Activated T-cell treated with anti-CD3 and anti-CD28 coated beads for 1 hour (primary cell): ENCODE data around the gene KRT82.
"Not testable (repeated sequence)": the region's sequence is repeated elsewhere in the genome, so short reads cannot be mapped to it uniquely, and the experiment has no call there.

Source experiments
- DNase-seq: peaks from one replicate; pipeline ENCODE4 v3.0.0-alpha.2; 2020; ENCODE audit warnings: low read depth

The KRT82 gene

DNA sequence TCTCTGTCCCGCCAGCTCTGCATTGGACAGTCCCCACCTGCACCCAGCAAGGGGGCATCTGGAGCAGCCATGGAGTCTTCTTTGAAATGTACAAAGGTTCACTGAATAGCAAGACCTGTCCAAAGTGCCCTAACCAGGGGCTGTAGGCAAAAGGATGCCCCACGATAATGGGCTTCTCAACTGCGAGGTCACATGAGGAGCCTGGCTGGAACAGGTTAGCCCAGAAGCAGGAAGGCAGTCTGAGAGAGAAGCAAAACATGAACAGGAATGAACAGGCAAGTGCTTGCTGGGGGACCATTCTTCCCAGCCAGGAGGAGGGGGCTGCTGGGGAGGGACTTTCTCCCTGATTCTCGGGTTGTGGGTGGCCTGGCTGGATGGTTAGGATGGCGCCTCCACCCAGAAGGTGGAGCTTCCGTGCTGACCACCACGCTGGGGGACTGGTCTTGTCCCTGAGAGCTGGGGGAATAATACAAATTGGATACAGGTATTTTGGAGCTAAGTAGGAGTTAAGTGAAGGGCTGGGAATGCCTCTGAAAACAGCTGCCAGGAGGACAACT lies 46.0 kb downstream of the KRT82 start:
- no peak for DNase-seq

DNA sequence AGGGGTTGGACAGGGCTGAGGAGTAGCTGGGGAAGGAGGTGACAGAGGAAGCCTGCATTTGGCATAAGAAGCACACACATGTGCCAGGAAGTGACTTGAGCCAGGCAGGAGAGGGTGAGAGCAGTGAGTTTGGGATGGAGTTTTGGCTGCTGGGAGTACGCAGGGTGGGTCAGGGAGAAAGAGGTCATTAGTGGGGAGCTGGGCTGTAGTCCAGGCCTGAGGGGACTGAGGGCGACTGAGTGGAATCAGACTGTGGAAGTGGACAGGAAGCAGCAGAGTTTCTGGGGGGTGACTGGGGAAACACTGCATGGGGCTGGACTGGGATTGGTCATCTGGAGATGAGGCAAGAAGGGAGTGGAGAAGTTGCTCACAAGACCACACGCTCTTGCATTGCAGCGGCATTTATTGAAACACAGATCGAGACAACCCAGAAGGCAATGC lies 46.5 kb downstream of the KRT82 start:
- no peak for DNase-seq

DNA sequence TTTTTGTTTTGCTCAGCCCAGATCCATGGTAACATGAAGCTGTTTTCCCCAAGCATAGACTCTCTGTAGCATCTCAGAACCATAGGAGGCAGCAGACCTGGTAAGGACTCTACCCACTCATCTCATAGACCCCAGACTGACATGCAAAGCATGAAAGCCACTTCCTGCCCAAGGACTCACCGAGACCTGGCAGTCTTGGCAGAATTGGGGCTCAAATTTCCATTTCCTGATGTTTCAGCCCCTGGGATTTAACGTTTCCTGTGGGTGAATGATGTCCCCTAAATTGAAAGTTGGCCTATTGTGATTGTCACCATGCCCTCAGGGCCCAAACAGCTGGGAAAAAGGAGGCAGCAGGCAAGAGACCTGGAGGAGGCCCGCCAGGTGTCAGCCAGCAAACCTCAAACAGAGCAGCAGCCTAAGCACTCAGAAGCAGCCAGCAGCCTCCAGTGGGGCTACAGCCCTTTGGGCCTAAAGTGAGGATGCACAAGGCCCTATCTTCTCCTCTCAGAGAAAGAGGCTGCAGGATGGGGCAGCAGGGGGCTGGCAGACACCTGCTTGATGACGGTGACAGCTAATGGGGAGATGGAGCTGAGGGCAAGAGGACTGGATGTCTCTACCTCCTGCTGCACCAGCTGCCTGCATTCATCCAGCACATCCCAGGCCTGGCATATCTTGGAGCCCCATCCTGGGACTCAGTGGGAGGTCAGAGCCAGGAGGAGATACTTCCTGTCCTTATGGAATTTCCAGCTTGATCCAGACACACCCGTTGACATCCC lies 47.4 kb downstream of the KRT82 start:
- DNase-seq = no peak

DNA sequence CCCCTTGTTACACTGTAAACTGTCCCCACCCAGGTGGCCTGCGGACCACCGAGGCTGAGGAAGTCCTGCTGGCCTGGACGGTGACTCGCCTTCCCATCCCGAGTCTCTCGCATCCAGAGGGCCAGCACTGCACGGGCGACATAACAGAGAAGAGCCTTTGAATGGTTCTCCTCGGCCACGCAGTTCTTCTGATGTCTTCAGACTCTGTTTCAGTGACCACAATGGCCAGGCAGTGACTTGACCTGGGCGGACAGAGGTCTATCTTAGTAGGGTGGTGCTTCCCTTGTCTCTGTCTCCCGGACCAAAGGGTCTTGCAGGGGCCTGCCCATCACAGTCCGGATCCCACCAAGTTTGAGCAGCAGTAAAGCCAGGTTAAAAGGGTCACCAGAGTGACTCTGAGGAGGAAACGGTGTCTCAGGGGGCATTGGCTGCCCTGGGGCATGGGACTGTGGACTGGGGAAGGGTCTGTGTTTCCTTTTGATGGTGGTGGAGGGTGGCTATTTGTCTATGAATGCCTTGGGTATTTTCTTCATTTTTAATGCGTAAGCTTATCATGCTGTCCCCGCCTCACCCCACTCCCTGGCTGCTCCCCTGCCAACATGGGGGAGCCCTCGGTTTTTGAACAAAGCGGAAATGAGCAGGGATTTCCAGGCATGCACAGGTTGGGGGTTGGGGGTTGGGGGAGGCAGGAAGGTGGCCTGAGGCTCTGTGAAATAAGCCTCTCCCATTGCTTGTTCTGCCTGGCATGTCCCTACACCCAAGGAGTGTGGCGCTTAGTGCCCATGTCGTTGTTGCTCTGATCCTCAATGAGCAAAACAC lies 49.2 kb downstream of the KRT82 start:
- no peak for DNase-seq

DNA sequence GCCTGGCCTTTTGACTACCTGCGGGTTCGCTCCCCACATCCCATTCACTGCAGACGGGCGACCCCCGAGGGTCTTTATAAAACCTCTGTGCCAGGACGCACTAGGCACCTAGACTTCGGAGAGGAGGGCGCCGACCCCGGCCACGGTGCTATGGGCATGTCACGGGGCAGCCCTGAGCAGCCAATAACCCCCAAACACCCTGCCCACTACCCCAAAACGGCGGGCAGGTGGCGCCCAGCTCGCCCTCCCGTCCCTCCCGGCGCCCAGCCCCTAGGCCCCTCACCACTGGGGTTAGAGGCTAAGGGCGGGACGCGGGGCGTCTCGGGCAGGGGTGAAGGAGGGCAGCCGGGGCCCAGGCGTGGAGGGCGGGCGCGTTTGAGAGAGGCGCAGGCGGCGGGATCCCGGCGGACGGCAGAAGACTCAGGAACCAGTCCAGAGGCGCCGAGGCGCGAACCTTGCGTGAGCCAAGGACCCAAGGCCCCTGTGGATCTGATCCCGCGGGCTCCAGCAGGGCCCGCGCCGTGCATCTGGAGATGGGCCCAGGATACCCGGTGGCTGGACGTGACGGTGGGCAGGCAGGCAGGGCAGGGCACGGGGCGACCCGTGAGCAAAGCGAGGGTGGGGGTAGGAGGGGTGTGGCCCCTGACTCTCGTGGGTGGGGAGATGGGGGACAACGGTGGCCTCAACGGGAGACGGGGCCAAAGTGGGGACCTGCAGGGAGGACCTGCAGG lies 49.9 kb downstream of the KRT82 start:
- DNase-seq = no peak

DNA sequence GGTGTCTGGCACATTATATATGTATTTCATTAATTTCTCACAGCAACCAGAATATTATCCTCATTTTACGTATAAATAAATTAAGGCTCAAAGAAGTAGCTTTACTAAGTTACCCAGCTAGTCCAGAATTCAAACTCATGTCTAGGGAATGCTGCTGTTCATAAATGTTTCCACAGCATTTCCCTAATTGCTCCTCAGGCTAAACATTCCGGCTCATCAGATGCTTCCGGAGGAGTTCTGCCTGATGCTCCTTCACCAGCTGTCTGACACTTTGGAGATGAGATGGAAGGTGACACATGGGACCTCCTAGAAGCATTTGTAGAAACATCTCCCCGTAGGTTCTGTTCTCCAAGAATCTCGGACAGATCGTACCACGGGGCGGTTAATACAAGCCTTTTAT lies 51.0 kb downstream of the KRT82 start:
- DNase-seq = no peak

DNA sequence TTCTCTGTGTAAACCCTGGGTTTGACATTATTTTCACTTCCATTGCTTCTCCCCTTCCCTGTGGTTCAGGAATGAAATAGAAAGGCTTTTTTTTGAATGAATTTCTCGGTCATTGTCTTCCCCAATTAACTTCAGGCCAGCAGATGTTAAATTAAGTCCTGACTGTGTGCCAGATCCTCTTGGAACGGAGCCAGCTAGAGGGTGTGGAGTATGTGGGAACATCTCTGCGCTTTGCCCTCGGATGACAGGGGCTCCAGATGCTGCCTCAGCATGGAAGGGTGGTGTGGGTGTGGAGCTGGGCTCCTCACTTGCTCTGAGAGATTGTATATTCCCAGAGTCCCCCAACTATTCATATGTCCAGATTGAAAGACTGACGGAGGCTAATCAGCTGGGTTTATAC lies 51.9 kb downstream of the KRT82 start:
- no peak for DNase-seq

DNA sequence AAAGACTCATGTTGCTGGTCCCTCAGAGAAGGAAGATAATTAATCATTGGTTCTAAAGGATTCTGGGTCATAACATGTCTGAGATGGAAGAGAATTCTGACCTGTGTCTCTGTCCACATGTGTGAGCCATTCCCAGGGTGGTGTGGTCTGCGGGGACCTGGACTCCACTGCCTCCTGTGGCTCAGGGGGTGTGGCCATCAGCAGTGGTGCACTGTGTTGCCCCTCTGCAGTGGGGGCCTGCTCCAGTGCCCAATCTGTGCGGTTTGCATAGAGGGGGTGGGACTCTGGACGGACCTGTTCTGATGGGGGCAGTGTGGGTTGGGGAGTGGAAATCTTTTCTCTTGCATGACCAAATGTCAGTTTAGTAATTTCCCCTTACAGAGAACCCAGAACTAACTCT lies 52.4 kb downstream of the KRT82 start:
- DNase-seq = no peak

DNA sequence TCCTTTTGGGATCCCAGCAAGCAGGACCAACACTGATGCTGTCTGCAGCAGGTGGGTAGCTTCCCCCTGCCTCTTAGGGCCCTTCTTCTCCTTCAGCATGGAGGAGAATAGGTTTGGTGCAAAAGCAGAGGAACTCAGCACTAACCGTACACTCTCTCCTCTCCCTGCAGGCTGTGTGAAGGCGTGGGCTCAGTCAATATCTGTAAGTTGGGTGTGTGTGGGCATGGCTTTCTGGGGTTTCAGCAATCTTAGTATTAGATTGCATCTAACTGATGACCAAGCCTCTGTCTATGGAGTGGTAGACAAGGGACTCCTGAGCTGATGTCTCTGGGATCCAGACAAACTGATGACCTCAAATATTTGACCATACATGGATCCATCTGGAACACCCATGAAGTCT lies 53.2 kb downstream of the KRT82 start:
- no peak for DNase-seq

DNA sequence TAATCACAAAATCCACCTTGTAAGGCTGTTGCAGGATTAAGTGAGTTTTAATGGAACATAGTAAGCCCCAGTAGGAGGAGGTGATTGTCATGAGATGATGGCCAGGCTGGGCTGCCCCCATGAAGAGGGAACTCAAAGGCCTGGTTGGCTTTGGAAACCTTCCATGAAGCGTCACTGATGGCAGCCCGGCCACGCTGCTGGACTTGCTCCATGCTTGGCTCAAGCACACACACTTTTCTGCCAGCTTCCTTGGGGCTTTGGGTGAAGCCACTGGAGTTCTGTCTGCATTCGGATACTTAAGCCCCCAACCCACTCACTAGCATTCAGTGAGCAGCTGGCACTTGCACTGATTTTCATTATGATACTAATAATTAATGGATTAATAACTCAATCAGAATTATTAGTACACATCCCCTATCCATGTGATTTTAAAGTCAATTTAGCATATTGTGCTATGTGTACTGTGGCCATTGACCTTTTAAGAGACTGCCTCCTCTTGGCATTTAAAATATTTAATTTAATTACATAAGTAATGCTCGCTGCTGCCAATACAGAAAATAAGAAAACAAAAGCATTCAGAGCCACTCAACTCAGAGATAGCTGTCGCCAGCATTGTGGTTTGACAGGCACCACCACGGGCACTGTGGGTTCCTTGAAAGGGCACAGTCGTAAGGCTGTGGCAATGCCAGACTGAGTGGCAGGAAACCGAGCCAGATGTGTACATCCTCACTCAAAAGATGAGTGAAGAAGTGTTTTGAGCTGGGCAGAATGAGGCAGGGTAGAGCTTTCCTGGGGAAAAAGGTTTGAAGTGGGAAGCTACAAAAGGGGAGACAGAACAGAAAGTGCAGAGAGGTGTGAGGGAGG lies 54.7 kb downstream of the KRT82 start:
- peak; percentile 42 for DNase-seq

DNA sequence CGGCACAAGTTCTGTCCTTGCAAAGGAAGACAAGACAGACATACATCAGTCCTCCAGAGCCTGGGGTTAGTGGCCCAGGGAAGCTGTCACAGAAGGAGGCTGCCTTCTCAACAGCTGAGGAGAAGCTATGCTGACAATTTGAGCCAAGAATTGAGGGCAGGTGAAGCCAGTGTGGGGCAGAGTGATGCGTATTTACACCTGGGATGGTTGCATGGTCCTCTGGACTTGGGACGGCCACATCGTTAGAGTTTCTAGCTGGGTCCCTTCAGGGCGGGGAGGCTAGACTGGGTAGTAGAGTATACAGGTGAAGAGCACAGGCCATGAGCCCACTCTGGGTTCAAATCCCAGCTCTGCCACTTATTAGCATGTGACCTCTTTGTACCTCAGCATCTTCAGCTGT lies 55.3 kb downstream of the KRT82 start:
- DNase-seq = no peak

DNA sequence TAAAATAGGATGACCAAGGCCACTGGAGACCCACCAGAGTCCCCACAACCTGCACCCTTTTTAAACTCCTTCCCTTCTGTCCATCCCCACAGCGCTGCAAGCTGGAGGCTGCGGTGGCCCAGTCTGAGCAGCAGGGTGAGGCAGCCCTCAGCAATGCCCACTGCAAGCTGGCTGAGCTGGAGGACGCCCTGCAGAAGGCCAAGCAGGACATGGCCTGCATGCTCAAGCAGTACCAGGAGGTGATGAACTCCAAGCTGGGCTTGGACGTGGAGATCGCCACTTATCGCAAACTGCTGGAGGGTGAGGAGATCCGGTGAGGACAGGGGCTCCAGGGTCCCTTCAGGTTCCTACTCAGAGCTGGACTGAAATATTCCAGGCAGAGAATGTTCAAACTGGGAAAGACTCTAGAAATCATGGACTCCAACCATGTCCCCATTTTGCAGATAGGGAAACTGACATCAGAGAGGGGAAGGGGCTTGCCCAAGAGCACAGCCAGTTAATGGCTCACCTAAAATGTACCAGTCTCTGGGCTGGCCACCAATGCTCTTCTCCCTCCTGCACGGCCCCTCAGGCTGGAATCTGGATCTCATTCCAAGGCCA lies 56.0 kb downstream of the KRT82 start:
- no peak for DNase-seq

DNA sequence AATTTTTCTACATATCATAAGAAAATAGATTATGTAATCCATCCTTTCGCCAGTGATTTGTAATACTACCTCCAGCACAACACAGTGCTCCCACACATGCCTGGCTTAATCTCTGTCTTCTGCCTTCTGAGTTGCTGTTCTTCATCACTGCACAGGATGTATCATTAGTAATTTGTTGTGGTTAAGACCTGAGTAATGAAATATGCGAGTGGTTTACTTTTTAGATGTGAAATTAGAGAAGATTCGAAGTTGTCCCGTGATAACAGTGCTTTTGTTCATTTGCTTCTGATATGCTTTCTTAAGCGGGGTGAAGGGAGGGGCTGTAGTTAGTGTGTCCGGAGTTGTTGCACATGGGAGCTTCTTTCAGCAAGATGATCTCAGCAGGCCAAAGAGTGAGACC lies 56.9 kb downstream of the KRT82 start:
- no peak for DNase-seq

DNA sequence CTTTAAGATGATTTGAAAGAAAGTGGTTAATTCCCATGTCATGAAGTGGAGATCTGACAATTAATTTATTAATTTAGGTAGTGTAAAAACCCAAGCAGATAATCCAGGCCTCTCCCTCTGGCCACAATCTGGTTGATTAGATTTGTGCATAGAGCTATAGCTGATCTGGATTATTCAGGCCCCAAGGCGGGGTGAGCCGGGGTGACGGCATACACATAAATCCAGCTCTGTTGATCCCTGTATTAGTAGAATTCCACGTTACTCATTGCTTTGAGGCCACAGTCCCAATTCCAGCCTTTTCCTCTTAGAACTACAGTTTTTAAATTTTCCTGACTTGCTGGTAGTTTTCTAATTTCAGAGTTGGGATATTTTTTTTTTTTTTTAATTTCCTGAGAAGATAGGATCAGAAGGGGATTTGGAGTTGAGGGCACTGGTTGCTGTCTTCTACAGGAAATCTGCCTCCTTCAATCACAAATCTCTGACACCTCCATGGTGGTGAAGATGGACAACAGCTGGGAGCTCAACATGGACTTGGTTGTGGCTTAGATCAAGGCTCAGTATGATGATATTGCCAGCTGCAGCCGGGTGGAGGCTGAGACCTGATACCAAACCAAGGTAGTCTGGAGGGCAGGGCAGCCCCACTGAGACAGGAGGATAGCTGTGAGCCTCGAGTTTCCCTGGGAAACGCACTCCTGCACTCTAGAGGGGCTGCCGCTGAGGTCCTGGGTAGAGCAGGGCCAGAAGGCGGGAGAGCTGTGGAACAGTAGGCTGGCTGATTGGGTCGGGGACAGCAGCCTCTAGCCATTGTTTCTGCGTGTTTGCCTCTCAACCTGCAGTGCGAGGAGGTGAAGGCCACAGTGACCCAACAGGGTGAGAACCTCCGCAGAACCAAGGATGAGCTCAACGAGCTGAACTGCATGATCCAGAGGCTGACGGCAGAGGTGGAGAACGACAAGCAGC lies 58.3 kb downstream of the KRT82 start:
- no peak for DNase-seq

DNA sequence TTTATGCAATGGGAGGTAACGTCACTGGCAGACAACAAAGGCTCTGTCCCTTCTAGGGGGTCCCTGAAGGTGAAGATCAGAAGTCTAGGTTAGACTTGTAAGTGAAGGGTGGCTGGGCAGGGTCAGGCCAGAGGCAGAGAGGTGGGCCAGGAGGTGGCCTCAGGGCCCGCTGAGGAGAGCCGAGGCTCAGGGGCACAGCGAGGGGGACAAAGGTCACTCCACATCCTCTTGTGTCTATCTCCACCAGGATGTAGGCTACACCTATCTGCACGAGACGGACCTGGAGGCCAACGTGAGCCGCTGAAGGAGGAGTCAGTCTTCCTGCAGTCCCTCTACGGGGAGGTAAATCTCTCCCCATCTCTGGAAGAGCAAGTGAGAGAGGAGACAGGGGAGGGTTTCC lies 59.1 kb downstream of the KRT82 start:
- DNase-seq = no peak

DNA sequence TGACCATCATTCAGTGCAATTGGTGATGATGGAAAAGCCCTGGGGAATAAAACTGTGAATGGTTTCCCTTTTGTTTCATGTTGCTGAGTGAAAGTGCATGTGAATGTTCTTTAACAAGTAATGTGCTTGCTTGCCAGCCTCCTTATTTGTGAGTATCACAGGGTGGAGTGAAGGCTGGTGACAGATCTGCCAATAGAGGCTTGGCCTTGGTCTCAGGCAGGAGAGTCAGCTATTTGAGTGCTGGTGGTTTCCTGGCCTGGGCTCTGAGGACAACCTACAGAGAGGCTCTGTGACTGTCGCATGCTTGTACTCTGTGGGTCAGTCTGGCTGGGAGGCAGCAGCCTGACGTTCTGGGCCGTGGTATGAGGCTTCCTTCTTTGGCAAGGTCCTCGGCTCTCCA lies 59.5 kb downstream of the KRT82 start:
- no peak for DNase-seq

DNA sequence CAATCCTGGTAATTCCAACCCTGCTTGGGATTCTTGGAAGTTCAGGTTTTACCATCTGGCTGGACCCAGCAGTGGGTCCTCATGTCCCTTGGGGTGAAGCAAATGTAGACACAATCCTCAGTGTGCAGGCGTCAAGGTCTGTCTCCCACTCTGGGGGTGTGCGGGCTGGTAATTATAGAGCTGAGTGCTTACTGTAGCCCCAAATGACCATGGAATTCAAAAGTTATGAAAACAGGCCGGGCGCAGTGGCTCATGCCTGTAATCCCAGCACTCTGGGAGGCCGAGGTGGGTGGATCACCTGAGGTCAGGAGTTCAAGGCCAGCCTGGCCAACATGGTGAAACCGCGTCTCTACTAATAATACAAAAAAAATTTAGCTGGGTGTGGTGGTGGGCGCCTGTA lies 61.1 kb downstream of the KRT82 start:
- DNase-seq = not testable (repeated sequence)

DNA sequence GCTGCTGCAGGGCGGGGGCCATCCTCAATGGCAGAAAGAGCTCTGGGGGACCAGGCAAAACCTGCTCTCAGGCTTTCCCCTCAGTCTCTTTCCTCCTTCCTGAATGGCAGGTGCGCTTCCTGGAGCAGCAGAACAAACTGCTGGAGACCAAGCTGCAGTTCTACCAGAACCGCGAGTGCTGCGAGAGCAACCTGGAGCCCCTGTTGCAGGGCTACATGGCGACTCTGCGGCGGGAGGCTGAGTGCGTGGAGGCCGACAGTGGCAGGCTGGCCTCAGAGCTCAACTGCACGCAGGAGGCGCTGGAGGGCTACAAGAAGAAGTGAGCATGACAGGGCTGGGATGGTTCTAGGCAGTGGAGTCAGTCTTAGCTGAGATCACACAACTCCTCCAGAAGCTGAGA lies 62.0 kb downstream of the KRT82 start:
- no peak for DNase-seq
